Lower leg skin (tissue), 3 donors: ENCODE measurements around the gene THYN1.

Experiments used
- CTCF ChIP-seq, 3 donors: fragments of 450-650 bp; IDR thresholded peaks; one replicate each; pipeline ENCODE4 v1.5.1; 2016; ENCODE audit warnings: antibody characterized with exemption in 3 of 3, mild to moderate bottlenecking in 3 of 3, moderate library complexity in 2 of 3
- POLR2A ChIP-seq, 2 donors: fragments of 450-650 bp; IDR thresholded peaks; one replicate each; pipeline ENCODE4 v1.6.1; 2016 to 2017; ENCODE audit warnings: antibody characterized with exemption in 2 of 2, mild to moderate bottlenecking in 1 of 2, moderate library complexity in 1 of 2

GRCh38 chr11:134272381-134273316 is 19.5 kb upstream of the THYN1 start:
- TF ChIP-seq POLR2A (IDR thresholded peaks at IDR 0.05): no peak
- TF ChIP-seq CTCF (IDR thresholded peaks at IDR 0.05): no peak
